ELF-1 (cell line): Measurements from ENCODE around the gene KAZN.

Source experiments
- DNase-seq: peaks from one replicate; pipeline ENCODE4 v3.0.0-alpha.2; 2016; ENCODE audit warnings: low read depth, low spot score

KAZN gene

DNA sequence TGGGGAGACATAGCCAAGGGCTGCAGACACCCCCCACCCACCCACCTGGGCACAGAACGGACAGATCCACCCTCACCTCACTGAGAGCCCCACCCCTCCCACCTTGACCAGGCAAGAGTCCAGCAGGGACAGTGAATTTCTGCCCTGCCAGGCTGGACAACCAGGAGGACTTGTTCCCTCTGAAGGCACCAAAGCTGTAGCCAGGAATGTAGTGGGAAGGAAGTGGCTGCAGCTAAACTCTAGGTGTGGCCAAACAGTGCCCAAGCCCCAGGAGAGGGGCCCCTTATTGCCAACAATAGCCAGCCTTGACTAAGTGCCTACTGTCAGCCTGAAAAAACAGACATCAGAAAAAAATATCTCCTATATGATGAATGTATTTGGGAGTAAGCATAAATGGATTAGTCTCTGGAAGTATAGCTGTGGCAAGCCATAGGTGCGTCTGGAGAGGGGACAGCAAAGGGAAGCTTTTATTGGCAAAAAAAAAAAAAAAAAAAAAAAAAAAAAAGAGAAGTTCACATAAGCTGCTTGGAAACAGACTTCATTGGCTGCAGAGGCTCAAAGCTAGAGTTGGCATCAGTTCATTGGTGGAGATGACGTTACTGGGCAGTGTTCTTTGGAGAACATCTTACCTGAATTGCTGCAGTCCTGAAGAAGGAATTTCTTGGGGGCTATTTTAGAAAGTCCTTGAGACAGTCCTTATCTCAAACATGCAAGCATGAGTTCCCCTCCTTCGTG, 490.9 kb downstream of the KAZN start:
- no peak for DNase-seq

DNA sequence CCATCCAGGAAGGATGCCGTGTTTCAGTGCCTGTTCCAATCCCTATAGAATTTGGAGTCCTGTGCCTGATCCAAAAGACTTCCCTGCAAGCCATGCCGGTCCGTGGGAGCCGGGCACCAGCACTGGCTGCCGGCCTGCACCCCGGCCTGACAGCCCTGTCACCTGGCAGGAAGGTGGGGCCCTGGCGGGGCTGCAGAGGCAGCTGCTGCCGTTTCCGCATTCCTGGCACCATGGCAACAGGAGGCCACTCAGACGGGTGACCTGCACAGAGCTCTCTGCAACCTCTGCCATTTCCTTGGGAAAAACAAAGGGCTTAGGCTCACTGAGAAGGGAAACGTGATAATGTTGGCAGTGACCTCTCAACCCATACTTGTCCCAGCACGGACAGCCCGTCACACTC, 491.9 kb downstream of the KAZN start:
- DNase-seq = peak; percentile 84

DNA sequence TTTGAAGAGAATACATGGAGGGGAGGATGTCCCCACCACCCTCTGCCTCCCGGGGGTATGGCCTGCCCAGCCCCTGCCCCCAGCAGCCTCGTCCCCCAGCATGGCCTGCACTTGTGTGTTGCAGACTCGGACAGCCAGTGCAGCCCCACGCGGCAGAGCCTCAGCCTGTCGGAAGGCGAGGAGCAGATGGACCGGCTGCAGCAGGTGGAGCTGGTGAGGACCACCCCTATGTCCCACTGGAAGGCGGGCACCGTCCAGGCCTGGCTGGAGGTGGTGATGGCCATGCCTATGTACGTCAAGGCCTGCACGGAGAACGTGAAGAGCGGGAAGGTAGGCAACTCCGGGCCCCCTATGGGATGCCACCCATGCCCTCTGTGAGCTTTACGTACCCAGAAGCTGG, 495.6 kb downstream of the KAZN start:
- DNase-seq = no peak

DNA sequence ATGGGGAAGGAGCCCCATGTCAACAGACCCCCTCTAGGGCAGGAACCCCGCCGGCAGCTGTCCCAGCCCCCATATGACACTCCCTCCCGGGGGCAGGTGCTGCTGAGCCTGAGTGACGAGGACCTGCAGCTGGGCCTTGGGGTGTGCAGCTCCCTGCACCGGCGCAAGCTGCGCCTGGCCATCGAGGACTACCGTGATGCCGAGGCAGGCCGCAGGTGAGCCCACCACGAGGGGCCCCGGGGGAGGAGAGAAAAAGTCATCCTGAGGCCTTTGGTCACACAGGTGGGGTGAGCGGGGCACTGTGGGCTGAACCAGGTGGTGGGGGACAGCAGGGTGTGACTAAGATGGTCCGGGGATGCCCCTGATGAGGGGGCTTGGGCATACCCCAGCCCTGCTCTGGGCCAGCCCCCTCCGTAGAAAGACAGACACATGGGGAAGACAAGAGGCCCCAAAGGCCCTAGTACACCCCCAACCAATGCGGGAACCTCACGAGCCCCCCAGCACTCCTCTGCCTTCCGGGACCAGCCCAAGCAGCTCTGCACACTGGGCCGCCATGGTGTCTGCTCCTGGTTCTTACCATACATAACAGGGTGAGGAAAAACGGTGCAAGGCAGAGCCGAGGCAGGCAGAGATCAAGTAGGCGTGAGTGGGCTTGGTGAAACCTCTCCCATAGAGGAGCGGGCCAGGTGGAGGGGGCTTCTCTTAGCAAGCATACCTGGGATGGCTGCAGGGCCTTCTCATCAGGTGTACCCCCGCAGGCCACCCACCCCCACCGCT, 496.4 kb downstream of the KAZN start:
- DNase-seq = no peak

DNA sequence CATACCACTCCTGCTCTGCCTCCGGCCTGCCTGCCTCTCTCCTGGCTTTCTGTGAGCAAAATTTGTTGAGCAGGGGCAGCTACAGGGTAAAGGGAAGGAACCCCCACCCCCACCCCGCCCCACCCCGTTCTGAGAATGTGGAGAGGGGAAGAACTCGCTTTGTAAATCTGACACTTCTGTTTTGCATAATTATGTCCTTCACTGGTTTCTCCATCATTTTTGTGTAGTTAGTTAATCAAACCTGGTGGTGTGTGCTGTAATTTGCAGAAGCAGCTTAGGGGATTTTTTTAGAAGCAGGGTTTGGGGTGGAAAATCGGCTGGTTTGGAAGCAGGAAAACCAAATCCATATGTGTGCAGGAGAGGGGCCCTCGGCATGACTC, 497.0 kb downstream of the KAZN start:
- no peak for DNase-seq

DNA sequence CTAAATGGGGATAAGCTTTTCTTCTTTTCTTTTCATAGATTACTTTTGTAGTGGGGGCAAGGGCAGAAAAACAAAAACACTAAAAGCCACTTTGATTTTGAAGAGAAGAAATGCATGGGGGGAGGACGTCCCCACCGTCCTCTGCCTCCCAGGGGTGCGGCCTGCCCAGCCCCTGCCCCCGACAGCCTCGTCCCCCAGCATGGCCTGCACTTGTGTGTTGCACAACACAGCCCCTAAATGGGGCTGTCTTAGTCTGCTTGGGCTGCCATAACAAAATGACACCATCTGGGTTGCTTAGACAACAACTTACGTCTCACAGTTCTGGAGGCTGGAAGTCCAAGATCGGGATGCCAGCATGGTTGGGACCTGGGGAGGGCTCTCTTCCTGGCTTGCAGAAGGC, 497.8 kb downstream of the KAZN start:
- DNase-seq = no peak

DNA sequence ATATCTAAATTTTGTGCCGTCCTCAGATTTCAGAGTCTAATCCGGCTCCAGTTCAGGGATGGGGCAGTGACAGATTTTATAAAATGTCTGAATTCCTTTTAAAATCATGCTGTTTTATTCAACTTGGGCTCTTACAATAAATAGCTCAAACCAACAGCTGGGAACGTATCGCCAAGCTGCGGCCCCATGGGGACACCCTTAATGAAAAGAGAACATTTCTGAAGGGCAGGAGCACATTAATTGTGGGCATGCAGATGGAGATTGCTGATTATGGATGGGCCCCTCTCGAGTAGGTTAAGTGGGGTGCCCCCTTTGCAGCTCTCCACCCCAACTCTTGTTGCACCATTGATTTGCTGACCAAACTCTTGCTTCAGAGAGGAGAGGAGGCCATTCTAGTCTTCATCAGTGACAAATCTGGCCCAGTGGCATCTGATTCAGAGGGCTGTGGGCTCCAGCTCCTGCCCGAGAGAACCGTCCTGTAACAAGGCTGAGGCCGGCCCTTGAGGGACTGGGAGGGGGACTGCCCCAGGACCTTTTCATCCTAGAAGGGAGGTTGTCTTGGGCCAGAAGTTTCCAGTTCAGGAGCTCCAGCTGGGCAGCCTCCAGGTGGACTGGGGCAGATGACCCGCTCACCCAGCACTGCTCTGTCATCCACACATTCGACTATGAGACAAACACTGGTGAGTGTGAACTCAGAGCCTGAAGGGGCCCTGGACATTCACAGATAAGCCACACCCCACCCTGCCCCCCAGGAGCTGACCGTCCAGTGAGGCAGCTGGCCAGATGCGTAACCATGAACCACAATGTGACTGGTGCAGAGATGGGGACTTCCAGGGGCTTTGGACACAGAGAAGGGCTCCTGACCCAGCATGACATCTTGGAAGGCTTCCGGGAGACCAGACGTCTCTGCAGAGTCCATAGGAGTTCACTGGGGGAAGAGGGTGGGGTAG, 500.0 kb downstream of the KAZN start:
- DNase-seq = no peak

DNA sequence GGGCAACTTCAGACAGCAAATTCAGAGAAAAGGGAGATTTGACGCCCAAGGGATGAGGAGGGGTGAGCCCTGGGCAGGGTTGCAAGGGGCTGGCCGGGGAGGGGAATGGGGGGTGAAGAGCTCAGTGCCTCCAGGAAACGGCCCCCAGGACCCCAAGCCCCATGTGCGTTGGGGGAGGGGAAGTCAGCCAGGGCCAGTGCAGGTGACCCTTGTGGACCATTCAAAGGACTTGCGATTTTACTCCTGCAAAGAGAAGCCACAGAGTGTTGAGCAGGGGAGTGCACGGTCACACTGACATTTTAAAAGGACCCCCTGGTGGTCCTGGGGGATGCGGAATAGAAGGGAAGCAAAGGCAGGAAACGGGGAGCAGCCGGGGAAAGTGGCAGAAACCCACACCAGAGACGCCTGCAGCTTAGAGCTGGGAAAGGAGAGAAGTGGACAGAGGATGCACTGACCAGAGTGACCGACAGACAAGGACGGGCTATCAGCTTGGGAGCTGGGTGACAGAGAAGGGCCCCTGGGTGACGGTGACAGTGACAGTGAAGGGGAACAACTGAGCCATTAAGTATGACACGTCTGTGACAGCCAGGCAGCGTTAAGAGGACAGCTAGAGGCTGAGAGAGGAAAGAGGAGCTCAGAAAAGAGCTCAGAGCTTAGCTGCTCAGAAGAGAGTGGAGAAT, 501.1 kb downstream of the KAZN start:
- no peak for DNase-seq

DNA sequence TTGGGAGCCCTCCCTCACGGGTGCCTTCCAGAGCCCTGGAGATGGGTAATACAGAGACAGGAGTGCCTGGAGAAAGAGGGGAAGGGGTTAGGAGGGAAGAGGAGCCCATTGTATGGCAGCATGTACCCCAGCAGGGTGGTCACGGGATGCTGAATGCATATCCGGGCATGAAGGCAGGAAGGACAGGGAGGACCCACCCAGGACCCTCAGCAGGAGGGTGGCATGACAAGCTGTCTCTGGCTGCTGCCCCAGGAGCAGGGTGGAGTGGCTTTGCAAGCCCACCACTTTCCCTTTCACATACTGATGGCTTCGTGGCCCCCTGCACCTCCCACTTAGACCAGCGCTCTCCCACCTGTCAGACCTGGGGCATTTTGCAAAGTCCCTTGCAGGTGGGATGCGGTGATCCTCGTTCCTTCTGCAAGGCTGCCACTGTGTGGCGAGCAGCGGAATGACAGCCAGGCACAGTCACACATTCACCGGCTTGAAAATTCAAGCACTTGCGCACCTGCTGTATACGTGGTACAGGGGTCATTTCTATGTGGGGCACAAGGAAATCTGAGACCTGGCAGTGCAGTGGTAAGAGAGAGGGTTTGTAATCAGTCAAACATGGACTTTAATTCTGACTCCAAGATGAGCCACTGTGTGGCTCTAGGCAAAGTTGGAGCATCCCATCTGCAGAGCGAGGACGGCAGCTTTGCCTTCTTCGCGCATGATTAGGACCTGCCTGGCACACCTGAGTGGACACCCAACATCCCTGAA, 501.8 kb downstream of the KAZN start:
- DNase-seq = peak; percentile 82

DNA sequence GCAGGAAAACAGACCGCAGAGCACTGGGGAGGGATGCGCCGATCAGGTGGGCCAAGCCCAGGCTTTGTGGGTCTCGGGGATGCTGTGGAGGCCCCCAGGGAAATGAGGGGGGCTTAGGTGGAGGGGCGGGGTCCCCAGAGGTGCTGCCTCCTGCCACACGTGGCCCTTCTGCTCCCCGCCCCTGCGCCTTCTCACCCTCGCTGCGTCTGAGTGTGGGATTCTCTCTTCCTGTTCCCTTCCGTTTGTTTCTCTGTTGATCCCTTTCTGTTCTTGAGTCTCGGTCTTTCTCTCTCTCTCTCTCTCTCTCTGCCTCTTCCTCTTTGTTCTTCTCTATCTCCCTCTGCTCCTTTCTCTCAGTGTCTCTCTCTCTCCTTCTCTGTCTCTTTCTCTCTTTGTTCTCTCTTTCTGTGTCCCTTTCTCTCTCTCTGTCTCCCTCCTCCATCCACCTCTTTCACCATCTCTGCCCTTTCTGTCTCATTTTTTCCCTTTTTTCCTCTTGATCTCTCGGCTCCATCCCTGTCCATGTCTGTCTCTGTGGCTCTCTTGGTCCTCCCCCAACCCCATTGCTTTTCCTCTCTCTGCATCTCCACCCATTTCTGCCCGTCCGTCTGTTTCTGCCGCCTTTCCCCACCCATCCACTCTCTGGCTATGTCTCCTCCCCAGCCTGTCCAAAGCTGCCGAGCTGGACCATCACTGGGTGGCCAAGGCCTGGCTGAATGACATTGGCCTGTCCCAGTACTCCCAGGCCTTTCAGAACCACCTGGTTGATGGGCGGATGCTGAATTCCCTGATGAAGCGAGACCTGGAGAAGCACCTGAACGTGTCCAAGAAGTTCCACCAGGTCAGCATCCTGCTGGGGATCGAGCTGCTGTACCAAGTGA, 502.6 kb downstream of the KAZN start:
- no peak for DNase-seq

DNA sequence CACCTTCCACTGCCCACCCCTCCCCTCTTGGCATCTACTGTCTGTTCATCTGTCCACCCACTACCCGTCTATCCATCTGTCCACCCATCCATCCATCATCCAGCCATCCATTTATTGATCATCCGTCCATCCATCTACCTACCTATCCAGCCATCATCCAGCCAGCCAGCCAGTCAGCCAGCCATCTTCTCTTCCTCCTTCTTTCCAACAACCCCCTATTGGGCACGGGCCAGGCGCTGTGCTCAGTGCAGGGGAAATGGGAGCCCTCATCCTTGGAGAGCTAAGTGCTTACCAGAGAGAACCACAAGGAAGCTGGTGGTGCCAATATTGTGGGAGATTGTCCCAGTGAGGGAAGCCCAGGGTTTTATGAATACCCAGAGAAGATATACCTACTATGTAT, 503.3 kb downstream of the KAZN start:
- no peak for DNase-seq

DNA sequence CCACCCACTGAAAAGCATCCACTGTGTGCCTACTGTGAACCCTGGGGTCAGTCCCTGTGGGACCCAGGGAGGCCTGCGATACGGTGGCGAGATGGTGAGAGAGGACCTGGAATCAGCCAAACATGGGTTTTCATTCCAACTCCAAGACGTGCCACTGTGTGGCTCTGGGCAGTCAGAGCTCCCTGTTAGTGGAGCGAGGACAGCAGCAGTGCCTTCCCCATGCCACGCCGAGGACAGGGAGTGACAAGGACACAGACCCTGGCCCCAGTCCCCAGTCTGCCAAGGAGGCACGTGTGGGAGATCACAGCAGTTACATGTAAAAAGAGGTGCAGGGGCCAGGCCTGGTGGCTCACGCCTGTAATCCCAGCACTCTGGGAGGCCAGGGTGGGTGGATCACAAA, 504.2 kb downstream of the KAZN start:
- no peak for DNase-seq

DNA sequence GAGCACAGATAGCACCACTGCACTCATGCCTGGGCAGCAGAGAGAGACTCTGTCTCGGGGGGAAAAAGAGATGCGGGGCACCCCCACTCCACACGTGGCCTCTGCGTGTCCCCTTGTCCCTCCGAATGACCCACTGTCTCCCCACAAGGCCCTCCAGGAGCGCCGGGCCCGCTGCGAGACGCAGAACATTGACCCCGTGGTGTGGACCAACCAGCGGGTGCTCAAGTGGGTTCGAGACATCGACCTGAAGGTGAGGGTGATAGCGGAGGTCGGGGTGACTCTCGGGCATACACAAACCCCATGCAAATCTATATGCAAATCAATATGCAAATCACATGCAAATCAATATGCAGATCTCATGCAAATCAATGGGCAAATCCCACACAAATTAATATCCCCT, 504.7 kb downstream of the KAZN start:
- no peak for DNase-seq

DNA sequence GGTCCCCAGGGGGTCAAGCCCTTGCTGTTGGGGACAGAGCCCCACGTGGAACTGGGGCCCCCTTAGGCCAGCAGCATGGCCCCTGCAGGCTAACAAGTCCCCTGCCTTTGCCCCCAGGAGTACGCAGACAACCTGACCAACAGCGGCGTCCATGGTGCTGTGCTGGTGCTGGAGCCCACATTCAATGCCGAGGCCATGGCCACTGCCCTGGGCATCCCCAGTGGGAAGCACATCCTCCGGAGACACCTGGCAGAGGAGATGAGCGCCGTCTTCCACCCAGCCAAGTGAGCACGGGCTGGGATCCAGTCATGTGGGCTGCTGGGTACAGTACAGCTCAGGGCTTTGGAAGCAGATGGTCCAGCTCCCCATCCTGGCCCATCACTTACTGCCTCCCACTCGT, 505.4 kb downstream of the KAZN start:
- no peak for DNase-seq

DNA sequence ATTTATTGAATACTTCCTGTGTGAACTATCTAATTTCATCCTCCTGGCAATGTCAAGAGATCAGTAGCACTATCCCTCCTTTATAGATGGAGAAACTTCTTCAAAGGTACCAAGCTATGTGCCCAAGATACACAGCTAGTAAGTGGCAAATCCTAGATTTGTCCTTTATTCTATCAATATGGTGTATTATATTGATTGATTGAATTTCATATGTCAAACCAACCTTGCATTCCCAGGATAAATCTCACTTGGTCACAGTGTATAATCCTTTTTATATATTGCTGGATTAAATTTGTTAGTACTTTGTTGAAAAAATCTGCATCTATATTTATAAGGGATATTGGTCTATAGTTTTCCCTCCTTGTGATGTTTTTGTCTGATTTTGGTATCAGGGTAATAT, 506.3 kb downstream of the KAZN start:
- no peak for DNase-seq

DNA sequence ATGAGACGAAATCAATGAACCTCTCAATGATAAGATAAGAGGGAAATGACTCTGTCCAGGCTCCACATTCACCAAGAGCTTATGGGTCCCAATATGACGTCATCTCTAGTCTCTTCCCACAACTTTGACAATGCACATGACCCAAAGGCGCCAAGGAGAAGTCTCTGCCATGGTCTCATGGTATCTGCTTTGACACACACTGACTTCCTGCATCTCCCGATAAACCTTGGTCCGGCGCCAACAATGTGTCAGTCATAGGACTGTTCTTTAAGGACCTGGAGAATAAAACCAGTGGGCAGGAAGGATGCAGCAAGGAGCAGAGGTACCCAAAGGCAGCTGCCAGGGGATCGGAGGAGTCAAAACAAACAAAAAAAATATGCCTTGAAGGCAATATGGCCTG, 508.1 kb downstream of the KAZN start:
- no peak for DNase-seq

DNA sequence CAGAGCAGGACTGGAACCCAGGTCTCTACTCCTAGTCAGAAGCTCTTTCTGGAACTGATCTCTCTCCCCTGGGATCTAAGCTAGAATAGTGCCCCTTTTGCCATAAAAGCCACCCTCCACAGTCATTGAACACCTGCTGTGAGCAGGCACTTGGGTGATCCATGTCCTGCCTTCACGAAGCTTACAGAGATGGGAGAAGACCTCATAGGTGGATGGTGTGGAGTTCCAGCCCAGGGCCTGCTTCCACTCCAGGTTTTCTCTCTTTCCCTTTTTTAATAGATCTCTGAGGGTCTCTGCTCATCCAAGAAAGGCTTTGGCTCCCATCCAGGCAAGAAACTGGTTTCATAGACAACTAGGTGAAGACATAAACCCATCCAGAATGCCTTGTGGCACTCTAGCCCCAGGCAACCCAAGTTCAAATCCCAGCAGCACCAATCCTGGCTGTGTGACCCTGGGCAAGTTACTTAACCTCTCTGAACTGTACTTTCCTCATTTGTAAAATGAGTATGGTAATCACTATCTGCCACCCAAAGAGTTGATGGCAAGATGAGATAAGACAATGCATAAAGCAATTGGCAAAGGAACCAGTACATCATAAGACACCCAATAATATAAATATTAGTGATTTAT, 508.7 kb downstream of the KAZN start:
- DNase-seq = peak; percentile 44

DNA sequence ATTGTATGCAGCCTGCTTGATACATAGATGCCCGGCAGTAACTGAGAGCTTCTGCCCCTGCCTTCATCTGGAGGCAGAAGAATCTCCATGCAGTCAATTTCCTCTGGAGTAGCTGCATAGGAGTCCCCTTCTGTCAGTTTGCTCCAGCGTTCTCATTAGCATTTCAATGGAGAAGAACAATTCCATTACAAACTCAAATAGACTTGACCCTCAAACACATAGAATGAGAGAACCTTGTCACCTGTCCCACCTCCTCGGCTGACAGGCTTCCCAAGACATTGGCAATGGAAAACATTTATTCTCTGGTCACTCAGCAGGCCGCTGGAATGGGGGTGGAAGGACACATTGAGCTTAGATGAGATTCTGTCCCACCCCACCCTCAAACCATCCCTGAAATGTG, 509.4 kb downstream of the KAZN start:
- no peak for DNase-seq

DNA sequence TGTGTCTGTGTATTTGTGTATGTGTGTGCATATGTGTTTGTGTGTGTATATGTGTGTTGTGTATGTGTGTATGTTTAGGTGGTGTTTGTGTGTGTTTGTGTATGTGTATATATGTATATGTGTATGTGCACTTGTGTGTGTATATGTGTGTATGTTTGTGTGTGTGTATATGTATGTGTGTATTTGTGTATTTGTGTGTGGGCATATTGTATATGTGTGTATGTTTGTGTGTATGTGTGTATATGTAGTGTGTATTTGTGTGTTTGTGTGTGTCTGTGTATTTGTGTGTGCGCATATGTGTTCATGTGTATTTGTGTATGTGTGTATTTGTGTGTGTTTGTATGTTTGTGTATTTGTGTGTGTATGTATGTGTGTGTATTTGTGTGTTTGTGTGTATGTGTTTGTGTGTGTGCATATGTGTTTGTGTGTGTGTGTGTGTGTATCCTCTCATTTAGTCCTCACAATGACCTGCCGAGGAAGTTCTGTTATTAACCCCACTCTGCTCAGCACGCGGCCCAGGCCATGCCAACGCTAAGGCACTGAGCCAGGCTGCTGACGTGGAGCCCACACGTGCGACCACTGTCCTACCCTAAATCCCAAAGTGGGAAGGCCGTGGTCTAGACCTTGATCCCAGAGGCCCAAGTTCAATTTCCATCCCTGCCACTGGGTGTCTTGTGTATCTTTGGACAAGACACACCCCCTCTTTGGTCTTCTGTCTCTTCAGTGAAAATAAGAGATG, 511.8 kb downstream of the KAZN start:
- DNase-seq = no peak
